ENCODE measurements around the gene CBFB. TPM values are rescaled to one million over a fixed set of nuclear protein-coding genes. Genes with fewer than 3 reads are reported as not detected.

Gene CBFB
- total RNA-seq: 10 to 100 TPM; 48.5 to 69.1 (median 52.3) TPM

DNA sequence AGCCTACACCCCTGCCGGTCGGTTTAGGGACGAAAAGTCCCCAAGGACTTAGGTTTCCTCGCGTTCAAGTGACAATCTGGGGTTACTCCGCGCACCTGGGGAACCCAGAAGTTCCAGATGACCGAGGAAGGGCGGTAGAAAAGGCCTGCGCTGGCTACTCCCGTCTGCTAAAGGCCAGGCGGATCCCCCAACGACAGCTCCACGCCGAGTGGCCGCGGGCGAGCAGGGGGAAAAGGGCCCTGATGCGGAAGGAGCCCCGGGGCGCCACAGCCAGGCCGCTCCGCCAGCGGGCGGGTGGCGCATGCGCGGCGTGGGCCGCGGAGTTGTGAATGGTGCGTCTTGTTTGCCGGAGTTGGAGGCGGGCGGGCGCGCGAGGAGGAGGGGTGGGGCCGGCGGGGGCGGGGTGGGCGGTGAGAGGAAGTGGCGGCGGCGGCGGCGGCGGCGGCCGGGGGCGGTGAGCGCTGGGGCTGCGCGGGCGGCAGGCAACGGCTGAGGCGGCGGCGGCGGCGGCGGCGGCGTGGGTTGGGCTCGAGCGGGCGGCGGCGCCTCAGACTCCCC lies at the start of gene CBFB:
TSS of gene CBFB (plus strand) at position 454 of the 558 bp plus-strand sequence. CDS start 259 bp downstream, outside the sequence.
- peak within 1 kb of the TSS; percentile 90 to 100 (median 96) for H3K4me3 ChIP-seq
- no peaks in the 10 kb centered on the region for H3K36me3 ChIP-seq
- TF ChIP-seq POLR2AphosphoS5 (IDR thresholded peaks at IDR 0.05): peak; percentile 62 to 87 (median 74)
- TF ChIP-seq, protein P1, sequence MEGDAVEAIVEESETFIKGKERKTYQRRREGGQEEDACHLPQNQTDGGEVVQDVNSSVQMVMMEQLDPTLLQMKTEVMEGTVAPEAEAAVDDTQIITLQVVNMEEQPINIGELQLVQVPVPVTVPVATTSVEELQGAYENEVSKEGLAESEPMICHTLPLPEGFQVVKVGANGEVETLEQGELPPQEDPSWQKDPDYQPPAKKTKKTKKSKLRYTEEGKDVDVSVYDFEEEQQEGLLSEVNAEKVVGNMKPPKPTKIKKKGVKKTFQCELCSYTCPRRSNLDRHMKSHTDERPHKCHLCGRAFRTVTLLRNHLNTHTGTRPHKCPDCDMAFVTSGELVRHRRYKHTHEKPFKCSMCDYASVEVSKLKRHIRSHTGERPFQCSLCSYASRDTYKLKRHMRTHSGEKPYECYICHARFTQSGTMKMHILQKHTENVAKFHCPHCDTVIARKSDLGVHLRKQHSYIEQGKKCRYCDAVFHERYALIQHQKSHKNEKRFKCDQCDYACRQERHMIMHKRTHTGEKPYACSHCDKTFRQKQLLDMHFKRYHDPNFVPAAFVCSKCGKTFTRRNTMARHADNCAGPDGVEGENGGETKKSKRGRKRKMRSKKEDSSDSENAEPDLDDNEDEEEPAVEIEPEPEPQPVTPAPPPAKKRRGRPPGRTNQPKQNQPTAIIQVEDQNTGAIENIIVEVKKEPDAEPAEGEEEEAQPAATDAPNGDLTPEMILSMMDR (IDR thresholded peaks at IDR 0.05): peak in 1 of 3 donors; percentile 31
- TF ChIP-seq POLR2A (IDR thresholded peaks at IDR 0.05): peak; percentile 69
- peaks cover 5 to 8% of the 10 kb centered on the region in 2 donors for H3K4me1 ChIP-seq
- H3K27me3 ChIP-seq: no peaks in the 10 kb centered on the region
- intact Hi-C loops (cut with DNase I; ENCODE audit: low total_unique reads): no loop called here
- H3K27ac ChIP-seq: peak within 1 kb of the TSS; percentile 96 to 100
- peak; percentile 86 to 88 for DNase-seq (ENCODE audit: low spot score in 2 of 2)
- no peaks in the 10 kb centered on the region for H3K9me3 ChIP-seq

- Histone ChIP-seq H3K27me3 (no peaks in the 10 kb centered on the region), H3K4me3 (no peak overlapping the region), H3K36me3 (no peaks in the 10 kb centered on the region), H3K9me3 (no peaks in the 10 kb centered on the region), H3K27ac (no peak overlapping the region), H3K4me1 (no peaks in the 10 kb centered on the region)
- intact Hi-C loops (cut with DNase I; ENCODE audit: low total_unique reads): no loop called here
- no peak for TF ChIP-seq POLR2AphosphoS5 (IDR thresholded peaks at IDR 0.05)
- no peak for TF ChIP-seq POLR2A (IDR thresholded peaks at IDR 0.05)
- TF ChIP-seq, protein P1 (IDR thresholded peaks at IDR 0.05): no peak
- DNase-seq (ENCODE audit: low spot score in 2 of 2): no peak
Measured at GRCh38 chr16:66983033-66983432, 45.9 kb upstream of the CBFB start.

DNA sequence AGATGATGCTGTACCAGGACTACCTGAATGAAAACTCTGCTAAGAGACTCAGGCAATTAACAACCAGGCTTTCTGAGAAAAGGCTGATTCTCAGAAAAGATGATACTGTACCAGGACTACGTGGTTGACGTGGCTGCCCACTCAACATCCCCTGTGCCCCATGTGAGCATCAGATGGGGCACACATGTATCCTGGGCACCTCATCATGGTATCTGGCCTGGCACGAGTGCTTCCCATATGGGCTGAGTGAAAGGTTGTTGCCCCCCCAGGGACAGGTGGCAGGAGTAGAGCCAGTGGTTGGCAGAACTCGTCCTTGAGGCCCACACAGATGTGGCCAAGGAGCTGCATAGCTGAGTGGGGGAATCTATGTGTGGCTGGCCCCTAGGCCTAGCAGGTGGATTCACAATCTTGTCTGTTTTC lies 44.0 kb upstream of the CBFB start:
- no peaks in the 10 kb centered on the region for H3K4me1 ChIP-seq
- H3K36me3 ChIP-seq: no peaks in the 10 kb centered on the region
- H3K27me3 ChIP-seq: no peaks in the 10 kb centered on the region
- H3K9me3 ChIP-seq: no peaks in the 10 kb centered on the region
- no peak overlapping the region for H3K27ac ChIP-seq
- no peak overlapping the region for H3K4me3 ChIP-seq
- no peak for TF ChIP-seq POLR2A (IDR thresholded peaks at IDR 0.05)
- TF ChIP-seq, protein P1 (IDR thresholded peaks at IDR 0.05): no peak
- TF ChIP-seq POLR2AphosphoS5 (IDR thresholded peaks at IDR 0.05): no peak
- intact Hi-C loops (cut with DNase I; ENCODE audit: low total_unique reads): no loop called here
- no peak for DNase-seq (ENCODE audit: low spot score in 2 of 2)

GRCh38 chr16:66986559-66986958 lies 42.4 kb upstream of the CBFB start:
- intact Hi-C loops (cut with DNase I; ENCODE audit: low total_unique reads): no loop called here
- TF ChIP-seq, protein P1 (IDR thresholded peaks at IDR 0.05): no peak
- no peak for TF ChIP-seq POLR2AphosphoS5 (IDR thresholded peaks at IDR 0.05)
- TF ChIP-seq POLR2A (IDR thresholded peaks at IDR 0.05): no peak
- no peak overlapping the region for H3K4me3 ChIP-seq

DNA sequence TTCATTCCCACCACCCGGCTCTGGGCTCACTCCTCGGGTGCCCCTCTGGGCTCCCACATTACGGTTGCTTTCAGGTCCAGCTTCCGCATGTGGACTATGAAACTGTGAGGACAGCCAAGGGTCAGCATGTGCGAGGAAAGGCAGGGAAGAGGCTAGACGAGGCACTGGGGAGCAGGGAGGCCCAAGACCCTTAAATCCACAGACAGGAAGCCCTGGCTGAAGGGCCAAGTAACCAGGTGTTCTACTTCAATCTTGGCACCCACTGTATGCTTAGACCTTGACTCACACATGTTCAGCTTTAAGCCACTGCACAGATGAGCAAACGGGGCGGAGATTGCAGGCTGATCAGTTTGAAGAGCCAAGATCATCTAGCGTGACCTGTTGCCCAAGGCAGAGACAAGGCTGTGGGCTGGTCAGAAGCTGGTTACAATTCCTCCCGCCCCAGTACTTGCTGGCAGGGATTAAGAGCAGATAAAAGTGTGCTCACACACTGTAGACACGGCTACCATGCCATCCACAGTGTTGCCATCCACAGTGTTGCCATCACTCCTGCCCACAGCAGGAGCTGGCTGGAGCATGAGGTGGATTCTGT lies 40.7 kb upstream of the CBFB start, which contains the start of gene CES4A:
TSS of gene CES4A (plus strand) at position 393 of the 592 bp plus-strand sequence. CDS start at position 577, 184 bp downstream.
- Histone ChIP-seq H3K9me3 (no peaks in the 10 kb centered on the region), H3K4me3 (no peak within 1 kb of the TSS), H3K36me3 (no peaks in the 10 kb centered on the region), H3K27ac (no peak within 1 kb of the TSS), H3K4me1 (no peaks in the 10 kb centered on the region), H3K27me3 (no peaks in the 10 kb centered on the region)
- DNase-seq (ENCODE audit: low spot score in 2 of 2): no peak
- TF ChIP-seq POLR2AphosphoS5 (IDR thresholded peaks at IDR 0.05) (no peak), POLR2A (IDR thresholded peaks at IDR 0.05) (no peak)
- TF ChIP-seq, protein P1 (IDR thresholded peaks at IDR 0.05): no peak
- intact Hi-C loops (cut with DNase I; ENCODE audit: low total_unique reads): no loop called here

More at GRCh38 chr16:66986559-66986958, 42.4 kb upstream of the CBFB start:
- no peak for DNase-seq (ENCODE audit: low spot score in 2 of 2)
- no peaks in the 10 kb centered on the region for H3K9me3 ChIP-seq
- no peak overlapping the region for H3K27ac ChIP-seq
- no peaks in the 10 kb centered on the region for H3K4me1 ChIP-seq
- H3K27me3 ChIP-seq: no peaks in the 10 kb centered on the region
- no peaks in the 10 kb centered on the region for H3K36me3 ChIP-seq

Measured in breast epithelium (tissue), 4 donors.